ENCODE measurements around the gene PTPRT.

PTPRT gene

DNA sequence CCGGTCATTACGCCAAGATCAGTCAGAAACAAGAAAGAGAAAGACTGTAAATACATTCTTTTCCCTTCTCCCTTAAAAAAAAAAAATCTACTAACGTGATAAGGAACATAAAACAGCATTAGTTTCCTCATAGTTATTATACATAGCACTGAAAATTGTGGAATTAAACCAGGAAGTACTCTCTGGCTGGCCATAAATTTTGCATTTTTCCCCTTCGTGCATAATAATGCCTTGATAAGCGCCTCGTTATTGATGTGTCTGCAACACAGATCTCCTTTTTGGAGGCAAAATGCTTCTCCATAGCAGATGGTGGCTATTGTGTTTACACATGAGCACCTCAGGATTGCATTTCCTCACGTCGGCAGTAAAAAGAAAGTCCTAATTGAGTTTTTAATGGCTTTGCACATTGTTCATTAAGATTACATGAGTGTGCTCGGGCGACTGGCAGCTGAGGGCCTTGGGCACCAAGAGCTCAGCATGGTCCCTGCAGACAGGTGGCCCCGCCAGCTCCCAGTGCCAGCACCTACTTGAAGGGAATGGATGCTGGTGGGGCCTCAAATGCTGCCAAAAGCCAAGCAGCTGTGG lies 394.5 kb downstream of the PTPRT start:
- DNase-seq (ENCODE audit: low spot score): no peak

DNA sequence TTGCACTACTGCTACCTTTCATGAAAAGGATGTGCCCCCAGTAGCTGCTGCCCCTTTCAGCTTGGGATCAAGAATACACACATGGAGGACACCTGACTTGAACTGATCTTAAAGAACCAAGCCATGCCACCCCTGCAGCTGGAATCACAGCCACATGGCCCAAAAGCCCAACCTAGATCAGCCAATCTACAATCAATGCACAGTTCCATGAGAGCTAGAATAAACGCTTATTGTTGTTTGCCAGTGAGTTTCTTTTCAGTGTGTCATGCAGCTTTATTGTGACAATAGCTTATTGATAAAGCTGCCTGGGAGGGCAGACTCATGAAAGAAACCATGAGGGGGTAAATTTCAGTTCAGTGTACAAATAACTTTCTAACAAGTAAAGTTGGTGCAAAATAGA lies 397.7 kb downstream of the PTPRT start:
- DNase-seq (ENCODE audit: low spot score): no peak

DNA sequence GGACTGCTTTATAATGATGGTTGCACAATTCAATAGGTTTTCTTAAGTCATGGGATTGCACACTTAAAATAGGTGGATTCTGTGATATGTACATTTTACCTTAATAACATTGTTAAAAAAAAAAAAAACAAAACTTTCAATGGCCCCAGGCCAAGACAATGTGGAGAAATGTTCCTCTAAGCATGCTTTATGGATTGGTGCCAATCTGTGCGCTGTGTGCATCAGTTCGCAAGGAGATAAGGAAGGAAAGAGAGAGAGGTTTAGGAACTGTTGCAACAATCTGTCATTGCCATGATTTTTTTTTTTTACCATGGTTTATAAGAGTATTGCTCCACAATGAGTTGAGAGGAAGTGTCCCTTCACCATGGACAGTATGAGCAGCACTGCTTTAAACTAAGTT lies 399.6 kb downstream of the PTPRT start:
- DNase-seq (ENCODE audit: low spot score): no peak

DNA sequence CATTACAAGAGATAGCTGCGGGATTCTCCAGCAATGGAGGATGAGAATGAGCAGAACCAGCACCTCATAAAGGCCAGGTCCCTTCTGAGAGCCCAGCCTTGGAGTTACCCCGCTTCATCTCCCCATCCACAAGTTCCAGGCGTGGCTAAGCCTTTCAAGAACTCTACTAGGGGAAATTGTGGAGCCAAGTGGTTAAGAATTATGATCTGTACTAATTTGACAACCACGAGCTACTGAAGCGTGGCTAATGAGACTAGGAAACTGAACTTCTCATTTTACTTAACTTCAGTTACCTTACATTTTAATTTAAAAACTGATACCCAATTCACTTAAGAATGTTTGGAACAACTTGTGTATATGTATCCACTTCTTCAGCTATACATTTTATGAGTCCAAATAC lies 401.0 kb downstream of the PTPRT start:
- no peak for DNase-seq (ENCODE audit: low spot score)

DNA sequence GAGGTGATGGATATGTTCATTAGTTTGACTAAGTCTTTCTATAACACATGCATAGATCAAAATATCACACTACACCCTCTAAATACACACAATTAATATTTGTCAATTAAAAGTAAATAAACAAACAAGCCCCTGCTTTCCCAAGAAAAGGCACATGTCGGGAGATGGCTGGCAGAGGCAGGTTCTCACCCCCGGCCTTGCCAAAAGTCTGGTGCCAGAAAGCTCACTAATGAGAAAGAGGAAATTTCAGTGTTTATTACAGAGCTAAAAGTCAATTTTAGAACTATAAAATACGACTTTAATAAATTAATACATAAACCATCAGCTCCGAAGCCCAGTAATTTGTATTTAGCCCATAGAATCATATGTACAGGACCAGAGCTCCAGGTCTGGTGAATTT lies 404.7 kb downstream of the PTPRT start:
- DNase-seq (ENCODE audit: low spot score): no peak

DNA sequence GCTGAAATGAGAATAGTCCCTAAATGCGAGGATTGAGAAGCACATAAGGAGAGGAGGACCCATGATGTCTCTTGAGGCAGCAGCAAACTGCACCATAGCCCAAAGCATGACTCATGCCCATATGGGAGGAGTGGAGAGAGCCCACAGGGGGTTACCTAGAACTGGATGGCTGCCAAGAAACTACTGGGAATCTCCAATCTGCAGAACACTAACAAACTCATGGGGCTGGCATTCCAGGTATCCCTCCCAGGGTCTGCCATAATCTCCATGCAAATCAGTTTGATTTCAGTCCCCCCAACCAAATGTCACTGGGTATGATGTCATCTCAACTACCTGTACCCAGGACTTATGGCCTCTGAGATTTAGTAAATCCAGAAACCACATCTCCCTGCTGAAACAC lies 410.5 kb downstream of the PTPRT start:
- DNase-seq (ENCODE audit: low spot score): no peak

DNA sequence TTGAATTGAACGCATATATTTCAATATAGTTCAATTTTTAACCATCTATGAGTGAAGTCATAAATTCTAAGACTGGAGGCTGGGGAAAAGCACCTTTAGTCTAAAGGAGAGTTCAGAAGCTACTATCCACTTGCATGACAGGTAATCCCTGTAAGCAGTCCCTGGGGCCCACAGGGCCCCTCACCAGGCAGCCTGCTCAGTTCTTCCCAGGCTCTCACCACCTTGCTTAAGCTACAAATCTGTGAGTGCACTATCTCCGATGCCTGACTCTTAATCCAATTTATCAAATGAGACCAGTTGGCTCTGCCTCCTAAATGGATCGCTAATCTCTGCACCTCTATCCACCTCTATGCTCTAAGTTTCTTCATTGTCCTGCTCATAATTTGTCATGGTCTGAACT lies 413.8 kb downstream of the PTPRT start:
- no peak for DNase-seq (ENCODE audit: low spot score)

DNA sequence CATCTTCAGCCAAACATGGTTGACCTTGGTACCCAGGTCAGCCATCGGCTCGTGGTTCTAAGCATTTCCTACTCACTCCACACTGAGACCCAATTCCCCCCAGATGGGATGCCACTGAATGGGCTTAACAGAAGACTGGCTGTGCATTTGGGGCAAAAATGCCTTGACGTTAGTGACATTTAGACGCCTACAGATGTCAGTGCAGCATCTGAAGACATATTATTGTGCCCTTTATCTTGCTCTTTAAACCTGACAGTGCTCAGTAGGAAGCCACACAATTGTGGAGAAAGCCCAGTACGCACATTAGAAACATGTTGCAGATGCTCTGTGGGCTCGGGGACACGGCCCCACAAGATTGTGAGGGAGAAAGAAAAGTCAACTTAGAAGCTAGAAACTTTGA lies 414.7 kb downstream of the PTPRT start:
- DNase-seq (ENCODE audit: low spot score): no peak

DNA sequence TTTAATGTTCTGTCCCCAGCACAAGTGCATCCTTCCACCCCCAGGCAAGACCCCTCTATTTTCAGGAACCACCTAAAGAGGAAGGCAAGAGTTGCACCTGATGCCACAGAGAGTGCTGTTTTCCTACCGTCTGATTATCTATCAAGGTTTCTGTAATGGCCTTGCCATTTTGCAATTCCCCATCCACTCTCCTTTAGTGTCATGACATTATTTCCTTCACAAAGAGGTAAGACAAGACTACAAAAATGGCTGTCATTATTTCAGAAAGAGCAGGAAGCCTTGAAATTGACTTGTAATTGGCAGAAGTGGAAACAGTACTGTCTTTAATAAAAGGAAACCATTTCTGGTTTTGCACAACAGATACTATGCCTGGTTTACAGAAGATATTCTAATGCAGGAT lies 426.7 kb downstream of the PTPRT start:
- DNase-seq (ENCODE audit: low spot score): no peak

DNA sequence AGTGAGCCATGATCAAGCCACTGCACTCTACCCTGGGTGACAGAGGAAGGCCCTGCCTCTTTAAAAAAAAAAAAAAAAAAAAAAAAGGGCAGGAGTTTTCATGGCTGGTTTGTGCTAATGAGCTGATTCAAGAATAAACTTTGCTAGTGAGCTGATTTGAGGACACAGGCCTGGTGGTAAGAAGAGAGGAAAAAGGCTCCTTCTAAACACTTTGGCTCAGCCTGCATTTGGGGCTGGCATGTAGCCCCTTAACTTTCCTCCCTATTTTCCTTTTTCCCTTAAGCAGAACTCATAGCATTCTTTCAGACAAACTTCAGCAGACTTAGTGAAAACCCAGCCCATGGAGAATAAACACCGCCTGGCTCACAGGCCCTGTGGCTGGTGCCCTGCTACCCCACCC lies 432.7 kb downstream of the PTPRT start:
- no peak for DNase-seq (ENCODE audit: low spot score)

DNA sequence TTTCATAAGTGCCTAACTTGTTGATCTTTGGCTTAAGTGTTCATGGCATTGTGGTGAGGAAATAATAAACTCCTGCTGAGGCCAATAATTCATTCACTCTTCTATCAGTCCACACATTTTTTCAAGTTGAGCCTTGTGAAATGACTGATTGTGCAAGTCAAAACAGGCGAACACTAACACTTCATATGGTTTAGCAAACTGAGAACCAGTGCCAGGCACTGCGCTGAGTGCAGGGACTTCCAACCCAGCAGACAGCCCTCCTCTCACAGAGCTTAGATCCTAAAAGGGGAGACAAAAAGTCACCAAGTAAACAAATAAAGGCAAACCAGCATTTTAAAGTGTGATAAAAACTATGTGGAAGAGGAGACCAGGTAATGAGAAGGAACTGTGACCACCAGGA lies 435.0 kb downstream of the PTPRT start:
- no peak for DNase-seq (ENCODE audit: low spot score)

DNA sequence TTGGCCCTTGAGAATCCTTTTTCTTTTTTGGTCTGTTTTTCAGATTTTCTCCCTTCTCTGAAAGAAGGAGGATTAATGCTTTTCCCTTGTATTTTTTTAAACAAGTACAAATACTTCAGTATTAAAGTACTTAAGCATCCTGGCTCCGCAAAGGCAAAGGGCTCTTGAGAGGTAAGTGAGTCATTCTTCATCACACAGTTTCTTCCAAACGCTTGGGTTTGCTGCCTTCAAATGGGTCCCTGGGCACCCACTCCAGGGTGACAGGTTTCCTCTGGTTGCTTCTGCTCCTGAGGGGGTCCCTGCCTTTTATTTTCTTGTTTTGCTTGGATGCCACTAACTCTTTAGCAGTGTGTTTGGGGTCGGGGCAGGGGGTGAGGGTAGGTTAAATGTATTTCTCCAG lies 437.1 kb downstream of the PTPRT start:
- no peak for DNase-seq (ENCODE audit: low spot score)

DNA sequence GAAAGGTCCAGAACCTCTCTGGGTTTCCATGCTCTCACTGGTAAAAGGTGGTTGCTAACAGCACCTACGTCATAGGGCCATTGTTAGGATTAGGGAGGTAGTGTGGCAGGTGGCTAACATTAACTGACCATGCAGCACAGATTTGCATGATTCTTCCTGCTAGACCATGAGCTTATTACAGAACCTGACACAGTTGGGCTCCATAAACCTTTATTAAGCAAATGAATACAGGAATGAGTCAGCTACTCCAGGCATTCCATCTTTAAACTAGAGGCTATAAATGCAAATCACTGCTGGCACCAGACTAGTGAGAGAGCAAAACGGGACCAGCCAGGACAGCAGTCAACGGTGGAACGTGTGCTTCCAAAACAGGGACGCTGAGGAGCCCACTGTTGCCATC lies 440.1 kb downstream of the PTPRT start:
- DNase-seq (ENCODE audit: low spot score): no peak

DNA sequence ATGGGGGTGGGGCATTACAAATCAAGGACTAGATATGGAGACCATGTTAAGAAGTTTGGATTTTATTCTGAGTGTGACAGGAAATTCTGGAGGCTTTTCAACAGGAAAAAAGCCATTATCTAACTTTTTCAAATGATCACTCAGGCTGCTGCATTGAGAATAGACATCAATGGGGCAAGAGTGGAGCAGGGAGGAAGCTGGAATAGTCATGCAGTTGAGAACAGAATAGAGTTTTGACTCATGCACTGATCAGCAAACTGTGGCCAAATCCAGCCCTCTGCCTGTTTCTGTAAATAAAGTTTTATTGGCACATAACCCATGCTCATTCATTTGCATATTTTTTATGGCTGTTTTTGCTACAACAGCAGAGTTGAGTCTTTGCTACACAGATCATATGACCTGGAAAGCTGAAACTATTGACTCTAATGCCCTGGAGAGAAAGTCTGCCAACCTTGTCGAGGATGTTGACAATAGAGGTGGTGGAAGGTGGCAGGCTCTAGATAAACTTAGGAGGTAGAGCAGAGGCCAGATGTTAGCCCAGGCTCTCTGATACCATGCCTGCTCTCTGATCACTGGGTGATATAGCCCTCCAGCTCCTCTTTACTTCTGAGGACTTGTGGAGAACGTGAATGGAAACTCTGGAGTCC lies 441.8 kb downstream of the PTPRT start:
- DNase-seq (ENCODE audit: low spot score): no peak

DNA sequence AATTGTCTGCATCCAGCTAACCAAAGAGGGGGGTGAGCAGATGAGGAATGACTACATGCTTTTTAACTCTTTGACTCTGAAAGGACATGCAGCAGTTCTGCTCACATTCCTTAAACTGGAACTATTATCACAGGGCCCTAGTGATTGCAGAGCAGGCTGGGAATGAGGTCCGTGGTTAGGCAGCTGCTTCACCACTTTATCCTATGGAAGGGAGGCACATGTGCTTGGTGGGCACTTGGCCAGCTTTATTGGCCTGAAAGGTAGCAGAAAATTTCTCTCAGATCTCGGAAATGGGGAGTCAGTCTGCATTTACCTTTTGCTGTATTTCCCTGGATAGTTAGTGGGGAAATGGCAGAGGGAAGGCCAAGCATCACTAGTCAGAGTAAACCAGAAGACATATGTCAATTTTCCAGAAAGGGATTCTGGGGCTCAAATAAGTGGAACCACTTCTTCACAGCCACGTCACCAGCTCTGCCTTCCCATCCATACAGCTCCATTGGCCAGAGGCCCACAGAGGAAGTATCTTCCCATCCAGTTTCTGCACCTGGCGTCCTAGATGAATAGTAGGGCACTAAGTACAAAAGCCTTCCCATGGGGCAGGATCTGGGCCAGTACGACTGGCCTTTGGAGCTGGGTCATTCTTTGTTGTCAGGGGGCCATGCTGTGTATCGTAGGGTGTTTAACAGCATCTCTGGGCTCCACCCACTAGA lies 444.8 kb downstream of the PTPRT start:
- no peak for DNase-seq (ENCODE audit: low spot score)

DNA sequence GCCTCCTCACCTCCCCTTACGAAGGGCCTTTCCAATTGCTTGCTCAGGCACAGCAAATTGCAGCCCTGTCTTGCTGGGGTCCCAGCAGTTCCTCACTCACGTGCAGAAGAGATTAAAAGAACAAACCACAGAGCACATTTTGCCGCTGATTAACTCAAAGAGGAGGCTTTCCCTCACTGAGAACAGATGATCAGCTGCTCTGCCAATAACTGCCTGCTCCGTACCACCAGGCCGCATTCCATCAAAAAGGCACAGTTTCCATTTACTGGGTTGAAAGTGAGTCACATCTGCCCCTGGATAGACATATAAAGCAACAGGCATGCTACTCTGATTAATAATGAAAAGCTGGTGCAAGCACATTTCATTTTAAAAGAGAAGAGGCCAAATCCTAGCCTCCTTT lies 446.8 kb downstream of the PTPRT start:
- no peak for DNase-seq (ENCODE audit: low spot score)

DNA sequence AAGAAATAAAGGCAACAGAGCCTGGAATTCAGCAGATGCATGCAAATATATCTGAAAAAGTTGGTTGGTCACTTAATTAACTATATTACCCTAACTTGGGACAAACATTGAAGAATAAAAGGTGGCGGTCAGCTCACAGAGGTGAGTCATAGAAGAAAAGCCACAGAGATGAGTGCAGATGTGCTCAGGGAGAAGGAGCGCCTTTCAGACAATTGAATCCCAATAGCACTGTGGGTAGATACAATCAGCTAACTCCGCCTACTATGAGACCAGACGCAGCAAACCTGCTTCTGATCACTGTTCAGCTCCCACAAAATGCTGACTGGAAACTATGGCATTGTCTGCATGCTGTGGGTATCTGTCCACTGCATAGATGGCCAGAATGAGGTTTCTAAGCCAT lies 447.8 kb downstream of the PTPRT start:
- DNase-seq (ENCODE audit: low spot score): no peak

DNA sequence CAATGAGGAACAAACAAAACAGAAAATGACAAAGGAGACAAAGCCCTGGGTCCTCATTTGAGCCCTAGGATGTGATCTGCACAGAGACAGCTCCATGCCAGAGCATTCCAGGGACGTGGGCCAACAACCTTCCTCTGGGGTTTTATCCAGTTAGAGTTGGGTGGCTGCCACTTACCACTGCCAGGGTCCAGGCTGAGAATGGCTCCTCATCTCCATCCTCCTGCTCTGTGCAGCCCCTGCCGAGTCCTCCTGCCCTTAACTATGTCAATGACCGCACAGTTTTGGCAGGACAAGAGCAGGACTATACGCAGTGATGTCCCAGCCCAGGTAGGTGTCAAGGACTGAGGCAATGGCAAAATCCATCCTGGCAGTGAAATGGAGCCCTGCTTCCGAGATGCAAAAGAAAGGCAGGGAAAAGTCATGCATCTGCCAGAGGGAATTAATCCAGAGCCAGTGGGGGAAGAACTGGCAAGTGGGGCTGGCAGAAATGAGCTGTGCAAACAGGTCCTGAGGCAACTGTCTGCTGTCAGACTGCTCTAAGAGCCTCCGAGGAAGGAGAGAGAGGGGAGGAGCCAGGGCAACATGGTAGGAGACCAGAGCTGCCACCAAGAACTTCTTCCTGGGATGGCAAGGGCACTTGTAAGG lies 449.4 kb downstream of the PTPRT start:
- no peak for DNase-seq (ENCODE audit: low spot score)

DNA sequence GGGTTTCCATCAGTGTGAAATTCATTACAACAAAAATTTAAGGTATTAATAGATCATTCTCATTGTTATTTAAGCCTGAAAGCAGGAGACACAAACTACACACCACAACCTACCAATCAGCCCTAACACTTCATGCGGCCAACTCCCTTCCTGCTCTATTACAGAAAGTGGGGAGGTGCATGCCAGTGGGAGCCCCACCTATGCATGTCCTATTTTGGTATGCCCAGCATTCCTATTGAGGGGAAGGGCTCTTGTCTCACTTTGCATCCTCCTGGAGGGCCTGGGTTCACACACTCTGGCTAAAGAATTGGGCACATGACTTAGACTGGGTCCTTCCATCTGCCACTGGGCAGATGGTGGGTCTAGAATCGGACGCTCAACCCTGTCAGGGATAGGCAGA lies 450.0 kb downstream of the PTPRT start:
- no peak for DNase-seq (ENCODE audit: low spot score)

DNA sequence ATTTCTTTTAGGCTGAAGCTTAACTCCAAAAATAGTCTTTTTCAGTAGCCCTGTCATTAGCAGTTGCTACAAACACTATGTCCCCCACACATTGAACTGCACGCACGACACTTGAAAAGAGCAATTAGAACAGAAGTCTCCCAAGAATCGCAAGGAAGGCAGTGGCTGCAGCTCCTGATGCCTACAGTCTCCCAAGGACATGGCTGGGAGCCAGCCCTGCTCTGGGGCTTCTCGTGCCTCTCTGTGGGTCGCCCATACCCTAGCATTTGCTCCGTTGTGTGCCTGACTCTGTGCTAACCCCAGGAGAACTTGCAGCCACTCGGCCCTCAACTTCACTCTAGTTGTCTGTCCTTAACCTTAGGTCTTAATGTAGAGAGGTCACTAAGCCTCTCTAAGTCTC lies 454.2 kb downstream of the PTPRT start:
- no peak for DNase-seq (ENCODE audit: low spot score)

DNA sequence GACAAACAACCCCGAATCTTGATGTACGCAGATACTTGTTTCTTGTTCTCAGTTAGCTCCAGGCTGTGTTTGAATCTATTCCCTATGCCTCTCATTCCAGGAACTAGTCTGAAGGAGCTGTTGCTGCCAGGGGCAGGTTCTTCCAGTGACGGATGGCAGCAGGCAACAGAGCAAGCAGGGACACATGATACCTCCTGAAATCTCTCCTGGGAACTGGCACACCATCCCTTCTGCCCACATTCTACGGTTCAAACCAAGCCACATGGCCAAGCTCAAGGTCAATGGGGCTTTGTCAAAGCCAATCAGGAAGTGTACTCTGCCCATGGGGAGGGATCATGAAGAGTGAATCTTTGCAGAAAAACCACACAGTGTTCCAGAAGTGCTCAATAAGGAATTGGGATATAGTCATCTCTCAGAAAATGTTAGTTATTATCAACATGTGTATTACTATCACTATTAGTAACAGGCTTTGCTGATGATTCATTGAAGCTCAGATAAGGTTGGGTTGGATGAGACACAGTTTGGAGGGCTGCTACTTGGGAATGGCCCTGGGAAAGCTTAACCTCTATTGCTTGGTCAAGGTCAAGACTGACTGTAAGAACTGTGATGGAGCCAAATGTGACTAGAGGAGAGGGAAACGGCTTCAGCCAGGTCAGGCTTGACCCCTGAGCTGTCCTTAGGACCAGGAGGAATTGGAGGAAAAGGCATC lies 454.9 kb downstream of the PTPRT start:
- no peak for DNase-seq (ENCODE audit: low spot score)

DNA sequence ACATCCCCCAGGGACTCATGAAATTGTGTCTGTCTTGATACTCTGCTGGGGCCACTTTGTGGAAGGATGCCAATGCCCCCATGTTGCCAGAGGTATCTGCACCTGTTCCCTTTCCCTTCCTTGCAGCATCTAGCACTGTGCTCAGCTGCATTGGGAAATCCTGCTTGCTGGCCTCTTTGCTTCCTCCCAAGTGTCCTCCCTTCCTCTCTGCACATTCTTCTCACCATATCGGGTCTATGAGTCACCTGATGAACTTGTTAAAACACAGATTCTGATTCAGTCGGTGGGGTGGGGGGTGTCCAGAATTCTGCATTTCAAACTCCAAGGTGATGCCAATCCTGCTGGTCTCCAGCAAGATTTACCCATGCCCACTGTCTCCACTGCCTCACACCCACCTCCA lies 467.8 kb downstream of the PTPRT start:
- no peak for DNase-seq (ENCODE audit: low spot score)

Measured in germinal center (tissue), 1 donor.